GM12872 (cell line): ENCODE data around the gene GATD1.
A peak's percentile ranks its signal among the peaks of the same experiment; 100 is the strongest.

Experiments
- CTCF ChIP-seq: IDR thresholded peaks from 3 replicates; pipeline ENCODE4 v1.5.1; 2011; ENCODE audit warnings: low read depth, mild to moderate bottlenecking, low read length, moderate library complexity; ENCODE audit not compliant: insufficient read depth

Gene GATD1

DNA sequence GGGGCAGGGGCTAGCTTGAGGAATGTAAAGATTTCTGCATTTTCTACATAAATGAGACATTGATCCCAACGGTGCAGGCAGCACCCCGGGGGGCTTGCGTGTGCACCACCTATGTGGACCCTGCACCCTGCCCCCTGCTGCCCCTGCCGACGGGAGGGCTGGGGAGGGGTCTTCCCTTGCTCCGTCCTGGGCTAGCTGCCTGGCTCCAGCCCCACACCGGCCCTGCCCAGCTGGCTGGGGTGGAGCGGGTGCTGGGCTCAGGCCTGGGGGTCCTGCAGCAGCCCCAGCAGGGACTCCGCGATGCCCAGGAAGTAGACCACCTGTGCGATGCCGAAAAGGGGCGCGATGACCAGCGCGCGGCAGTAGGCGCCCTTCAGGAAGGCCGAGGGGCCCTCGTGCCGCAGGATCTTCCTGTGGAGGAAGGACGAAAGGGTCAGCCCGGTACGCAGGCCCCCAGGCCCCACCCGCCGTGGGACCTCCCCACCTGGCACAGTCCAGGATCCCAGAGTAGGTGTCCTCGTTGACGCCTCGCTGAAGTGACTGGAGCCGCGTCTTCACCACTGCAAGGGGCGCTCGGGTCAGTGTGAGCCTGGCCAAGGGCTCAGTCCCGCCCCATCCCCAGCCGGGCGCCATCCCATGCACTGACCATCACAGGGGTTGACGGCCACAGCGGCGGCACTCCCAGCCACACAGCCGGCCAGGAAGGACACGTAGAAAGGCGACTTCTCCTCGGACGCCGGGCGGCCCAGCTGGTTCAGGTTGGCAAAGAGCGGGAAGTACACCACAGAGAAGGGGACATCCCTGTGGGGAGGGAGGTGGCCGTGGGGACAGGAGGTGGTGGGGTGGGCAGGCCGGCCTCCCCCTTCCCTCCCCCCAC lies 14.6 kb upstream of the GATD1 start:
- TF ChIP-seq CTCF: no peak

GRCh38 chr11:790721-791564 lies 13.7 kb upstream of the GATD1 start:
- TF ChIP-seq CTCF: no peak

DNA sequence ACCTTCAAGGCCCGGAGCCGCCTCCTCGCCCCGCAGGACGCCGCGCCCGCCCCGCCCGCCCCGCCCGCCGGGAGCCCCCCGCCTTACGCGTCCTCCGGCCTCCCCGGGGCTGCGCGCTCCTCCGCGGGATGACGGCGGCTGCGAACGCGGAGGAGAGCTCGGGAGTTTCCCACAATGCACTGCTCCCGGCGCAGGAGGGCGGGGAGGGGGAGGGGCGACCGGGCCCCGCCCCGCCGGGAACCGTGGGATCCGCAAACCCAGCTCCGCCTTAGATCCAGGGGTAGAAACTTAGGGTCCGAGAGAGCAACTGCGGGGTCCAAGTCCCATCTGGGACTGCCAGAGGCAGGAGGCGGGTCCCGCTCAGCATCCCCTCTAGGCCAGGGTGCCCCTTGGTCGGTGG lies 12.7 kb upstream of the GATD1 start, which contains the start of gene CEND1:
Gene CEND1, minus strand, starts transcription at position 148 of the 400 bp plus-strand sequence. CDS start 1,514 bp downstream, outside the sequence.
- TF ChIP-seq CTCF: no peak

GRCh38 chr11:788953-789940 lies 12.0 kb upstream of the GATD1 start:
- TF ChIP-seq CTCF: no peak

- TF ChIP-seq CTCF: peak; percentile 26; the same call in 1 of the 3 replicates
Observed at GRCh38 chr11:788009-788640, 10.8 kb upstream of the GATD1 start.

DNA sequence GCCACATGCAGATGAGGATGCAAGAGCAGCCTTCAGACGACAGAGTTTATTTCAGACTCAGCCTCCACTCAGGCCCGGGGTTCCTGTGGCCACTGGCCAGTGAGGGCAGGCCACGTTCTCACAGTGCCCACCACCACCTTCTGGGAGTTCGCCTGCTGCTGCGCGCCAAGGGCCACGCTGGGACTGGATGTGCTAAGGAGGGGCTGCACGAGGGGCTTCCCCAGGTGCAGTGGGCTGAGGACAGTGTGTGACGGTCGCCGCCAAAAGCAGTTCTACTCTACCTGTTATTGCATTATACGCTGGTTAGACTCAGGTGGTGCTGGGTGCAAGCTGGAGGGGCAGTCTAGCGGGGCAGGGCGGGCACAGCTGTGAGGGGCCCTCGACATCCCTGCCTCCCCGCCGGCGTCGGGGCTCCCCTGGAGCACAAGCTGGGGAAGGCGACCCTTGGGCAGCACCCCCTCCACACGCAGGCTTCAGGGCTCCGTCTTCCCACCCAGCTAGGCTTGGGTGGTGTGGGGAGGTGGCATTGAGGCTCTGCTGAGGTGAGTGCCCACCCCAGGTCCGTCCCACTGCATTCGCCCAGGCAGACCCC lies 9.9 kb upstream of the GATD1 start:
- no peak for TF ChIP-seq CTCF
